HG02970 (cell line): Measurements from ENCODE around the gene GH2.
"Not testable (repeated sequence)": the region's sequence is repeated elsewhere in the genome, so short reads cannot be mapped to it uniquely, and the experiment has no call there.

ENCODE experiments used
- ATAC-seq: cut with Tn5 transposase; IDR thresholded peaks from one replicate; pipeline ENCODE4 v1.9.1; 2021; ENCODE audit warnings: mild to moderate bottlenecking, moderate library complexity, moderate number of reproducible peaks; ENCODE audit not compliant: unreplicated experiment, low FRiP score

Gene GH2

GRCh38 chr17:63881935-63882601, at the start of gene GH2:
Gene GH2, minus strand, starts transcription at chr17:63881944. Its CDS starts 143 bp downstream, at chr17:63881801.
- no peak for ATAC-seq

GRCh38 chr17:63930951-63931575, 49.3 kb upstream of the GH2 start:
- no peak for ATAC-seq

- ATAC-seq, result no peak
These were observed 48.4 kb upstream of the GH2 start for GRCh38 chr17:63929860-63930766.

- ATAC-seq, result no peak
These were observed 47.4 kb upstream of the GH2 start for GRCh38 chr17:63928966-63929695.

DNA sequence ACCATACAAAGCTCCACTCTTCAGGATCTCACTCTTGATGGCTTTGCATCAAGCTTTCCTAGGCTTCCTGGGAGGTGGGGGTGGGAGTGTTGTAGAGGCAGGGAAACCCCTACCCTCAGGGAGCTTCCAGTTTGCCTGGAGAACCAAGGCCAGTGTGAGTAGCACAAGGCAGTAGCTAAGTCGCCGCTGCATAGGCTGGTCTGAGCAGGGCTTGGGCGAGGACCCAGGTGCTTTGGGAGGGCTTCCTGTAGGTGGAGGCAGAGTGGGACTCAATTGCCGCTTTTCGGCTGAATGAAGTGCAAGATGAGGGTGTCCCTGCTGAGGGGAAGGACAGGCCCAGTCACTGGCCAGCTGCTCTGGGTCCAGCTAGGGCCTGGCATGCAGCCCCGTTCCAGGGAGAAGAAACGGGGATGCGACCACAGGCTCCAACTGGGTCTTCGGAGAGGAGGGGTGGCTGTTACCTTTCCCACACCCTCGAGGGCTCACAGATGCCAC, 46.5 kb upstream of the GH2 start:
- no peak for ATAC-seq

DNA sequence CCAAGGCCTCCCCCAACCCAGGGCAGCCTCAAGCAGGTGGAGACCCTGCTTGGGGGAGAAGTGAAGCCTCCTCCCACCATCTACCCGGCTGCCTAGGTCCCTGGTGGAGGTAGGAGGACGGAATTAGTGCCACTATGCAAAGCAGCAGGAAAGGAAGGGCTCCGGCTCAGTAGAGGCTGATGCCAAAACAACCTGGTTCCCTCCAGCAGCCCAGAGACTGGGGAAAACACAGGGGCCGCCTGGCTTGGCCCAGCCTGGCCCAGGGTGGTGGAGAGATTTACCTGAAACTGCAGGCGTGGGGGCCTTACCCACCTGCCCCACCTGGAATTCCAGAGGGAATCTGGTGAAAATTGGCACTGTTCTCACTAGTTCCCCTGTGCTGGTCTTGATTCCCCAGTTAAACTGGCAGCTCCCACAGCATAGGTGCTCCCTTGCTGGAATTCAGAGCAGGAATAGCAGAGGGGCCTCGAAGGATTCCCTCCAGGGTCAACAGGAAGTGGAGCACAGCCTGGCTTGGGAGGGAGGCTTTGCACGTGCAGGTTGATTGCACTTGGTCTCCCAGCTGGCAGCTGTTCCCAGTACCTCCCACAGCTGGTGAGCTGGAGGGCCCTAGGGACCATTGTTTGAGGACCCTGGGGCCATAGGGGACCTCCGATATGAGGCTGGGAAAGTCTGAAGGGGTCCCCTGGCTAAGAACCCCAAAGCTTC, 45.9 kb upstream of the GH2 start:
- ATAC-seq, result no peak

GRCh38 chr17:63926164-63926563, 44.4 kb upstream of the GH2 start:
- no peak for ATAC-seq

DNA sequence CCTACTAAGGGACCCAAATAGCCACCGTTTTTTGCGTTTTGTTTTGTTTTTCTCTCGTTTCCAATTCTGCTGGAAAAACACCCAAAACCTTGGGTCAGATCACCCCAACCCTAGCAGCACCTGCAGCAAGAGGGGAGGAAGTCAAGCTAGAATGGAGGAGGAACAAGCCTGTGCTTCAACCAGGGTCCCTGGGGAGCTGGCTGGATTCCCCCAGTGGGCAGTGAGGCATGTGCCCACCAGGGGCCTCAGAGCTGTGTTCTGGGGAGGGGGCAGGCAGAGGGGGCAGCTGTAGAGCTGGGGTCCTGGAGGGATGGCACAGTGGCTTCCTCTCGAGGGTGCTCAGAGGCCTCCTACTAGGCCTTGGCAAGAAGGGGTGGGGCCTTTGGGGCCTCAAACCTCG, 43.9 kb upstream of the GH2 start:
- no peak for ATAC-seq

- not testable (repeated sequence) for ATAC-seq
These were observed 40.7 kb upstream of the GH2 start for GRCh38 chr17:63922402-63922801.

GRCh38 chr17:63920779-63921178, 39.0 kb upstream of the GH2 start:
- not testable (repeated sequence) for ATAC-seq

DNA sequence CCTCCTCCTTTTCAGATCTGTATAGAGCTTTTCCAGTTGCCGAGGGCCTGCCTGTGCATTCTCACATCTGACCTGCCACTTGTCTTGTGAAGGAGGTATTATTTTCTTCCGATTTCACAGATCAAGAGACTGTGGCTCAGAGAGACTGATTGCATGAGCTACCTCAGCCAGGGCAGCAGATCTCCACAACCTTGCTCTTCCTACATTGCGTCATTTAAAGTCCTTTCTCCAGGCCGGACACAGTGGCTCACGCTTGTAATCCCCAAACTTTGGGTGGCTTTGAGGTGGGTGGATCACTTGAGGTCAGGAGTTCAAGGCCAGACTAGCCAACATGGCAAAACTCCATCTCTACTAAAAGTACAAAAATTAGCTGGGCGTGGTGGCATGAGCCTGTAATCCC, 38.3 kb upstream of the GH2 start:
- not testable (repeated sequence) for ATAC-seq

DNA sequence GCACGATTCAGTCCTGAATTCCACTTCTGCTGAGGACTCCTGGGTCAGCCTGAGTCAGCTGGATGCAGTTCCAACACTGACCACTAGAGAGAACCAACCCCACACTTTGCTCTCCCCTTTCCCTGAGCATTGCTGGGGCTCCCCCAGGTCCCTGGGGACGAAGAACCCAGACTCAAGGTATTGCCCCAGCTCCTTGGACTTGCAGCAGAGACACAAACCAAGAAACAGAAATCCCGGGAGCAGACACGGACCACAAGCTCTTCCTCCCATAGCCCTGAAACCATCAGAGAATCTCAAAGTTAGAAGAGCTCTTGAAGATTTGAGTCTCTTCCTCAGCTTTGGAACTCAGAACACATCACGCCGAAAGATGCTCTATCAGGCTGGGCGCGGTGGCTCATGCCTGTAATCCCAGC, 37.6 kb upstream of the GH2 start:
- no peak for ATAC-seq

GRCh38 chr17:63918789-63919305, 37.1 kb upstream of the GH2 start, which contains the start of gene GH1:
Gene GH1, minus strand, starts transcription at chr17:63918839. Its CDS starts 63 bp downstream, at chr17:63918776.
- not testable (repeated sequence) for ATAC-seq

DNA sequence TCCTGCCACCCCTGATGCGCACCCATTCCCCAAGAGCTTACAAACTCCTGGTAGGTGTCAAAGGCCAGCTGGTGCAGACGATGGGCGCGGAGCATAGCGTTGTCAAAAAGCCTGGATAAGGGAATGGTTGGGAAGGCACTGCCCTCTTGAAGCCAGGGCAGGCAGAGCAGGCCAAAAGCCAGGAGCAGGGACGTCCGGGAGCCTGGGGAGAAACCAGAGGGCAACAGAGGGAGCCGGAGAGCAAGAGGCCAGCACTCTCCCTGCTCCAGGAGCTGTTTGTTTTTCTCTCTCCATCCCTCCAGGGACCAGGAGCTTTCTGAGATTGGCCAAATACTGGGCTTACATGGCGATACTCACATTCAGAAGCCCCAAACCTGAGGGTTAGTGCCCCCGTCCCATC, 36.6 kb upstream of the GH2 start:
- no peak for ATAC-seq

DNA sequence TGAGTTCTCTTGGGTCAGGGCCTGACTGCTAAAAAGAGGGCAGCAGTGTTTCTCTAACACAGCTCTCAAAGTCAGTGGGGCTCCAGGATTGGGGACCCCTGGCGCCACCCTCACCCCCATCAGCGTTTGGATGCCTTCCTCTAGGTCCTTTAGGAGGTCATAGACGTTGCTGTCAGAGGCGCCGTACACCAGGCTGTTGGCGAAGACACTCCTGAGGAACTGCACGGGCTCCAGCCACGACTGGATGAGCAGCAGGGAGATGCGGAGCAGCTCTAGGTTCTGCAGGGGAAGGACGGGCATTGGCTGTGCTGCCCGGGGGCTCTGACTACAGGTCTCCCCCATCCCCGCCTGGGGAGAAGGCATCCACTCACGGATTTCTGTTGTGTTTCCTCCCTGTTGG, 35.9 kb upstream of the GH2 start:
- no peak for ATAC-seq

DNA sequence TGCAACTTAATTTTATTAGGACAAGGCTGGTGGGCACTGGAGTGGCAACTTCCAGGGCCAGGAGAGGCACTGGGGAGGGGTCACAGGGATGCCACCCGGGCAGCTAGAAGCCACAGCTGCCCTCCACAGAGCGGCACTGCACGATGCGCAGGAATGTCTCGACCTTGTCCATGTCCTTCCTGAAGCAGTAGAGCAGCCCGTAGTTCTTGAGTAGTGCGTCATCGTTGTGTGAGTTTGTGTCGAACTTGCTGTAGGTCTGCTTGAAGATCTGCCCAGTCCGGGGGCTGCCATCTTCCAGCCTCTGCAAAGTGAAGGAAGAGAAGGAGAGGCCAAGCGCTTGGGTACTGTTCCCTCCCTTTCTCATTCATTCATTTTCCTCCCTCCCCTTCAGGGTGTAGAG, 35.5 kb upstream of the GH2 start:
- ATAC-seq, result not testable (repeated sequence)

- no peak for ATAC-seq
These were observed 34.9 kb upstream of the GH2 start for GRCh38 chr17:63916566-63917185.

DNA sequence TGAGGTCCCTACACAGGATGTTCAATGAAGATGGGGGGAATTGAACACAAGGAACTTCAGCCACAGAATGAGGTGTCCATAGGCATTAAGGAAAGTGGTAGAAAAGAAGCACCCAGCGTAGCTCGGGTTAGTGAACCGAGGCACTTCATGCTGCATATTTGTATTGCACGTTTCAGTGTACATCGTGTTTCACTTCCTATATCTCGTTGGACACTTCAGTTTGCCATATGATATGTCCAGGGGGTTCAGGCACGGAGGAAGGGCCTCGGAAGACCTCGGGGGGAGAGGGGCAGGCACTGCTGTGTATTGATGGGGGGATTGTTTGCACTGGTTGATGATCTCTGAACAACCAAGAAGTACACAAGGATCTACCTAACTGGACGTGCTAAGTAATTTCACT, 34.0 kb upstream of the GH2 start:
- not testable (repeated sequence) for ATAC-seq

- no peak for ATAC-seq
These were observed 32.7 kb upstream of the GH2 start for GRCh38 chr17:63914471-63914870.
